Stimulated activated naive CD8-positive, alpha-beta T cell treated with anti-CD3 and anti-CD28 coated beads, Interleukin-15, Interleukin-2, amounts not matched to agents 100 ng/mL and 50 ng/mL, for 24 hours (primary cell): ENCODE measurements around the gene HES1.

Experiments
- H3K27ac Mint-ChIP-seq: one replicate; pipeline ENCODE4 v1.8.0; 2021; ENCODE audit warnings: mild to moderate bottlenecking, mixed read lengths
- H3K27me3 Mint-ChIP-seq: one replicate; pipeline ENCODE4 v1.8.0; 2021; ENCODE audit warnings: mixed read lengths
- H3K36me3 Mint-ChIP-seq: one replicate; pipeline ENCODE4 v1.8.0; 2021; ENCODE audit warnings: low read depth, mixed read lengths
- H3K4me1 Mint-ChIP-seq: one replicate; pipeline ENCODE4 v1.8.0; 2021; ENCODE audit warnings: low read depth, mixed read lengths
- H3K4me3 Mint-ChIP-seq: one replicate; pipeline ENCODE4 v1.8.0; 2021; ENCODE audit warnings: mild to moderate bottlenecking, mixed read lengths
- H3K9me3 Mint-ChIP-seq: one replicate; pipeline ENCODE4 v1.8.0; 2021; ENCODE audit warnings: mixed read lengths

Gene HES1

DNA sequence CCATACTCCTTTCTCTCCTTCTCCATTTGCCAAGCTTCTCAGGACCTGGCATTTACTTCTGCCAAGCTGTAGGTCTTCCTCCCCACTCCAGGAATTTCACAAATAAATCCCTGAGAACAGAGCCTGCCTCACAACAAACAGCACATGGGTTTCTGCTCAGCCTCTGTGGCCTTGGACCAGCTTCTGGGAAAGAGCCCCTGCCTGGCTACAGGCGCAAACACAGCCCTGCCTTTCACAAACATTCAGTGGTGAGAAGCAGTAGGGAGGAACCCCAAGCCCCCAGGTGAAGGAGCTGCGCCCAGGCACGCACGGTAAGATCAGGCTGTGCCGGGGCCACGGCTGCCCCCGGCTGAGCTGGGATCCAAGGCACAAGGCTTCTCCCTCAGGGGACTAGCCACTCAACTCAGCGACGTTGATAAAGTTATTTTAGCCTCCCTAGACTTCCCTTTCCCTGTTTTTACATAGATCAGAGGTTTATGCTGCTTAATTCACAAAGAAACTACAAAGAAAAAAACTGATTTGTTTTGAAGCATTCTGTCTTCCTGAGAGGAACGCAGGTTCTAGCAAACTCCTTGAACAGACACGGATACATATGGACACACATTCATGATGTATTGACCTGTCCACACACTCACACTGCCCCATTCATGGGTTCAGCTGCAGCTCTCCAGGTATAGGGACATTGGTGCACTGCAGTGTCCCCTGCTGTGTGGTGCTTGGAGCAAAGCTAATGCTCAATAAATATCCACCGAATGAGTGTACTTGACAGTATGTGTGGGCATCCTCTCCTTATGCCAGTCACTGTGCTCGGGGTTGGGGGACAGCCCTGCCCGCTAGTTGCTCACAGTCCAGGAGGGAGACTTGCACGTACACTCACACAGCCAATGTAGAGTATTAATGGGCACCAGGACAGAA is 25.4 kb downstream of the HES1 start:
- Mint-ChIP-seq H3K4me1 (no peaks in the 10 kb centered on the region), H3K27me3 (peaks cover 48% of the 10 kb centered on the region), H3K27ac (no peak overlapping the region), H3K4me3 (no peak overlapping the region), H3K9me3 (no peaks in the 10 kb centered on the region), H3K36me3 (no peaks in the 10 kb centered on the region)

DNA sequence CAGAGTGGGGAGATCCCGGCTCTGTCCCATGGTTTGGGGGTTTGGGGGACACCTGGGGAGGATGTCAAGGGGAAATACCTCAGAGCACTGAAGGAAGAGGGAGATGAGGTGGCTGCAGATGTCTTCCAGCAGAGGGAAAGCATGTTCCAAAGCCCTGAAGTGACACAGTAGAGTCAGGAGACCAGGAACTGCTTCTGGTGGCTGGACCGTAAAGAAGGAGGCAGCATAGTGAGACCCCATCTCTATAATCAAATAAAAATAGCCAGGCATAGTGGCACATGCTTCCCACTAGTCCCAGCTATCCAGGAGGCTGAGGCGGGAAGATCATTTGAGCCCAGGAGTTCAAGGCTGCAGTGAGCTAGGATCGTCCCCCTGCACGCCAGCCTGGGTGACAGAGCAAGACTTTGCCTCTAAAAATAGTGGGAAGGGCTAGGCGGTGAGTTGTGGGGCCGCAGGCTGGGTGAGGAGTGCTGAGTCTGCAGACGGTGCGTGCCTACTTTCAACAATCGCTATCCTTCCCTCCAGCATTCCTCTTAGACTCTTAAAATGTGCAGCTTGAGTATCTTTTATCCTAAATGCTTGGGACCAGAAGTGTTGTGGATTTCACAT is 26.2 kb downstream of the HES1 start:
- no peaks in the 10 kb centered on the region for H3K36me3 Mint-ChIP-seq

GRCh38 chr3:194162817-194163584 is 27.1 kb downstream of the HES1 start:
- no peaks in the 10 kb centered on the region for H3K9me3 Mint-ChIP-seq
- no peaks in the 10 kb centered on the region for H3K36me3 Mint-ChIP-seq
- H3K27me3 Mint-ChIP-seq, result peaks cover 57% of the 10 kb centered on the region
- no peak overlapping the region for H3K27ac Mint-ChIP-seq
- no peak overlapping the region for H3K4me3 Mint-ChIP-seq
- no peaks in the 10 kb centered on the region for H3K4me1 Mint-ChIP-seq

More for the DNA sequence above, 26.2 kb downstream of the HES1 start:
- Mint-ChIP-seq H3K9me3 (no peaks in the 10 kb centered on the region), H3K4me1 (no peaks in the 10 kb centered on the region), H3K4me3 (no peak overlapping the region), H3K27ac (no peak overlapping the region), H3K27me3 (peaks cover 49% of the 10 kb centered on the region)

GRCh38 chr3:194163697-194164096 is 27.7 kb downstream of the HES1 start:
- H3K36me3 Mint-ChIP-seq, result no peaks in the 10 kb centered on the region
- peaks cover 55% of the 10 kb centered on the region for H3K27me3 Mint-ChIP-seq

GRCh38 chr3:194164861-194165260 is 28.9 kb downstream of the HES1 start:
- Mint-ChIP-seq H3K4me3 (no peak overlapping the region), H3K4me1 (no peaks in the 10 kb centered on the region), H3K9me3 (no peaks in the 10 kb centered on the region), H3K36me3 (no peaks in the 10 kb centered on the region), H3K27ac (no peak overlapping the region), H3K27me3 (peaks cover 60% of the 10 kb centered on the region)

More at GRCh38 chr3:194163697-194164096, 27.7 kb downstream of the HES1 start:
- Mint-ChIP-seq H3K4me1 (no peaks in the 10 kb centered on the region), H3K27ac (no peak overlapping the region), H3K9me3 (no peaks in the 10 kb centered on the region), H3K4me3 (no peak overlapping the region)

DNA sequence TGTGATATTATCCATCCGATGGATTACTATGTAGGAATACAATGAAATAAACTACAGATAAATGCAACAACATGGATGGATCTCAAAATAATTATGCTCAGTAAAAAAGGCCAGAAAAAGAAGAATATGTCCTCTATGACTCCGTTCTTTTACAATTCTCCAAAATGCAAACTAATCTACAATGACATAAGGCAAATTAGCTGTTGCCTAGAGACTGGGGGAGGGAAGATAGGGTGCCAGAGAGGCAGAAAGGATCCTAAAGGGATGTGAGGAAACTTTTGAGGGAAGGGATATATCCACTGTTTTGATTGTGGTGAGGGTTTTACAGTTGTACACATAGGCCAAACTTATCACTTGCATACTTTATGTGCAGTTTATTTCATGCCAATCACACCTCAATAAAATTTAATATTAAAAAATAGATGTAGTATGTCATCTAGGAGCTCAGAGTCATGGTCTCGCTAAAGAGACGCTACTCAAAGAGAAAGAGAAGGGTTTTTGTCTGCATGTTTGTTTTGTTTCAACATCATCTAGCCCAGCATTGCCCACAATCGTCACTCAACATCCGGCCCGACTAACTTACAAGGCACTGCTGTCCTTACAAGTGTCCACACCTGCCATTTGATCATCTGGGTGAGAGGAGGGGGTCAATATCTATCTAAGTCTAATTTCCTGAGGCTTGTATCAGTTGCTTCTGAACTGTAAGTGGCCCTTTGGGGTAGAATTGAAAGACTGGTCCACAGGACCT is 29.5 kb downstream of the HES1 start:
- H3K36me3 Mint-ChIP-seq, result no peaks in the 10 kb centered on the region
- H3K4me3 Mint-ChIP-seq, result no peak overlapping the region
- no peaks in the 10 kb centered on the region for H3K4me1 Mint-ChIP-seq
- no peak overlapping the region for H3K27ac Mint-ChIP-seq
- peaks cover 60% of the 10 kb centered on the region for H3K27me3 Mint-ChIP-seq
- no peaks in the 10 kb centered on the region for H3K9me3 Mint-ChIP-seq

DNA sequence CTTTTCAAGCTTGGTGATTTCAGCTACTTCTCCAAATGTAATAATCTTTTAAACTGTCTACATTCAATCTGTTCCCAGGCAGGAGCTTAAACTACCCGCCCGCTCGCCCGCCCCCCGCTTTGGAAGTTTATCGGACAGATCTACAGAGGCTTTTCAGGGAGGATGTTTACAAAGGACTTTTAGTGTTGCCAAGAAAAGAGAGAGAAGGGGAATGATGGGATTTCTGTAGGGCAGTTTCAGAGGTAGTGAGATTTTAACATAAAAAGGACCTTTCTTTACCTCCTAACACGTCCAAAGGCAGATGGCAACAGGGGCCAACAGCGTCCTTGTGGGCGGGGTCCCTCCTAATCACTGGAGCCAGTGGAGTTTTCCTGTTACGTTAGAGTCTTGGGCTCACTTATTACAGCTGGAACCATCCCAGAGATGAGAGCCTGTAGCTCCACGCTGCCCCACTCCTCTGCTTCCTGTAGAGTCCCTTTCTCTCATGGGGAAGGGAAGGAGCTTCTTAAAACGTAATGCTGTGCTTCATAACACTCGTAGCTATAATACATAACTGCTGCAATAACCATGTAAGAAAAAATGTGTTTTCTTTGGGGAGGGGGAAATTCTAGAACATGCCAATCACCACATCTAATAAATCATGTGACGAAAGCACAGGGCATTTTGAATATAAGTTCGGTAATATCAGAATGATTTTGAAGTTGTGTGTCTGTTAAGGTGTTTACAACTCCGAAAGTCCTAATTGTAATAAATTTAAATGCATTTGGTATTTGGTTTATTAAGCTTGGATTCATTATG is 30.9 kb downstream of the HES1 start:
- no peaks in the 10 kb centered on the region for H3K9me3 Mint-ChIP-seq
- H3K36me3 Mint-ChIP-seq, result no peaks in the 10 kb centered on the region
- peaks cover 46% of the 10 kb centered on the region for H3K27me3 Mint-ChIP-seq
- no peaks in the 10 kb centered on the region for H3K4me1 Mint-ChIP-seq
- no peak overlapping the region for H3K4me3 Mint-ChIP-seq
- no peak overlapping the region for H3K27ac Mint-ChIP-seq

GRCh38 chr3:194167480-194168282 is 31.7 kb downstream of the HES1 start:
- Mint-ChIP-seq H3K4me3 (no peak overlapping the region), H3K27me3 (peaks cover 53% of the 10 kb centered on the region), H3K9me3 (no peaks in the 10 kb centered on the region), H3K27ac (no peak overlapping the region), H3K36me3 (no peaks in the 10 kb centered on the region), H3K4me1 (no peaks in the 10 kb centered on the region)

DNA sequence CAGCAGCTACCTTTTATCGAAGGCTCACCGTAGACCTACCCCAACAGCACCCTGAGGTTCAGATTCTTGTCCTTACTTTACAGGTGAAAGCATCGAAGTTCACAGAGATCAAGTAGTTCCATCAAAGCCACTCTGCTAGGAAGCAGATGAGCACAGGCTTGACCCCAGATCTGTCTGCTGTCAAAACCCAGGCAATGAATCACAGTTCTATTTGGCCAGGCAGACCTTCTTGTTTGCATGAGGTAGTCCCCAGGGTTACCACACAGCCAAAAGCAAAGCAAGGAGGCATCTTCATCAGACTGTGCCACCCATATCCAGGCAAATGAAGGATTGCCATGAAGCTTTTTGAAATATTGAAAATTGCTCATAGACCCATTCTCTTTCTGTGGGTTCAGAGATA is 33.0 kb downstream of the HES1 start:
- H3K27me3 Mint-ChIP-seq, result peaks cover 49% of the 10 kb centered on the region
- H3K27ac Mint-ChIP-seq, result no peak overlapping the region
- H3K36me3 Mint-ChIP-seq, result no peaks in the 10 kb centered on the region

DNA sequence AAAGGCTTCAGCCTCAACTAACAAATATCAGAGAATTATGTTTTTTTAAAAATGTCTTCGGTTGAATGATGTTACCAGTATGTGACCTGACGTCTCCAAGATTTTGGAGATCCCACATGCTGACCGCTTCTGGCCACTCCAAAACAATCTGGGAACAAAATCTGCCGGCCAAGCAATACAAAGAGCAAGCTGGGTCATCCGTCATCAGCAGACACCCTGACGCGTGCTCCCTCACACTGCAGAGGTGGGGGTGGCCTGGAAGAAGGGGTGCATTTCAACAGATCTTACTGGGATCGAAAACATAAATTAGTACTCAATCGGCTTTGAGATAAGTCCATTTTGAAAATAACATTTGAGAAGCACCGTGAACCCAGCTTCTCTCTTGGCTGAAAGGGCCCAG is 33.6 kb downstream of the HES1 start:
- Mint-ChIP-seq H3K27ac (no peak overlapping the region), H3K27me3 (peaks cover 49% of the 10 kb centered on the region), H3K4me3 (no peak overlapping the region), H3K4me1 (no peaks in the 10 kb centered on the region), H3K36me3 (no peaks in the 10 kb centered on the region), H3K9me3 (no peaks in the 10 kb centered on the region)

More for the DNA sequence above, 33.0 kb downstream of the HES1 start:
- Mint-ChIP-seq H3K9me3 (no peaks in the 10 kb centered on the region), H3K4me1 (no peaks in the 10 kb centered on the region), H3K4me3 (no peak overlapping the region)

GRCh38 chr3:194170793-194171192 is 34.8 kb downstream of the HES1 start:
- H3K9me3 Mint-ChIP-seq, result no peaks in the 10 kb centered on the region
- no peak overlapping the region for H3K27ac Mint-ChIP-seq
- no peak overlapping the region for H3K4me3 Mint-ChIP-seq
- H3K36me3 Mint-ChIP-seq, result no peaks in the 10 kb centered on the region
- no peaks in the 10 kb centered on the region for H3K4me1 Mint-ChIP-seq
- peaks cover 38% of the 10 kb centered on the region for H3K27me3 Mint-ChIP-seq

- H3K36me3 Mint-ChIP-seq, result no peaks in the 10 kb centered on the region
- no peak overlapping the region for H3K4me3 Mint-ChIP-seq
- H3K27ac Mint-ChIP-seq, result peak overlapping the region; percentile 32
- no peaks in the 10 kb centered on the region for H3K9me3 Mint-ChIP-seq
- peaks cover 25% of the 10 kb centered on the region for H3K27me3 Mint-ChIP-seq
- no peaks in the 10 kb centered on the region for H3K4me1 Mint-ChIP-seq
Measured at GRCh38 chr3:194174406-194174805, 38.5 kb downstream of the HES1 start.

DNA sequence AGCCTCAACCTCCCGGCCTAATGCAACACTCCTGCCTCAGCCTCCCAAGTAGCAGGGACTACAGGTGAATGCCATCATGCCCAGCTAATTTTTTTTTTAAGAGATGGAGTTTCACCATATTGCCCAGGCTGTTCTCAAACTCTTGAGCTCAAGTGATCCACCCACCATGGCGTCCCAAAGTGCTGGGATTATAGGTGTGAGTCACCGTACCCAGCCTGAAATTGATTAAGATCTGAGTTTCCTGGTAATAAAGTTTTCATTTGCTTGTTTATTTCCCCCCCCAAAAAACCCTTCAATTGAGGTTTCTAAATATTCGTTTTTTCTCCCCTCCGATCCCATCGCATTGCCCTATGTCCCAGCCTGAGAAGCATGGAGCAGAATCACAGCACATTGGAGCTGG is 39.0 kb downstream of the HES1 start:
- no peak overlapping the region for H3K27ac Mint-ChIP-seq
- no peaks in the 10 kb centered on the region for H3K9me3 Mint-ChIP-seq
- no peaks in the 10 kb centered on the region for H3K36me3 Mint-ChIP-seq
- H3K4me1 Mint-ChIP-seq, result no peaks in the 10 kb centered on the region
- H3K27me3 Mint-ChIP-seq, result peaks cover 22% of the 10 kb centered on the region
- H3K4me3 Mint-ChIP-seq, result no peak overlapping the region
